NCI-H1048 (cell line): Measurements from ENCODE around the gene RPL28.

Source experiments
- DNase-seq: peaks from one replicate; lab custom pipeline; 2025; lab: John Stamatoyannopoulos, UW

The RPL28 gene

DNA sequence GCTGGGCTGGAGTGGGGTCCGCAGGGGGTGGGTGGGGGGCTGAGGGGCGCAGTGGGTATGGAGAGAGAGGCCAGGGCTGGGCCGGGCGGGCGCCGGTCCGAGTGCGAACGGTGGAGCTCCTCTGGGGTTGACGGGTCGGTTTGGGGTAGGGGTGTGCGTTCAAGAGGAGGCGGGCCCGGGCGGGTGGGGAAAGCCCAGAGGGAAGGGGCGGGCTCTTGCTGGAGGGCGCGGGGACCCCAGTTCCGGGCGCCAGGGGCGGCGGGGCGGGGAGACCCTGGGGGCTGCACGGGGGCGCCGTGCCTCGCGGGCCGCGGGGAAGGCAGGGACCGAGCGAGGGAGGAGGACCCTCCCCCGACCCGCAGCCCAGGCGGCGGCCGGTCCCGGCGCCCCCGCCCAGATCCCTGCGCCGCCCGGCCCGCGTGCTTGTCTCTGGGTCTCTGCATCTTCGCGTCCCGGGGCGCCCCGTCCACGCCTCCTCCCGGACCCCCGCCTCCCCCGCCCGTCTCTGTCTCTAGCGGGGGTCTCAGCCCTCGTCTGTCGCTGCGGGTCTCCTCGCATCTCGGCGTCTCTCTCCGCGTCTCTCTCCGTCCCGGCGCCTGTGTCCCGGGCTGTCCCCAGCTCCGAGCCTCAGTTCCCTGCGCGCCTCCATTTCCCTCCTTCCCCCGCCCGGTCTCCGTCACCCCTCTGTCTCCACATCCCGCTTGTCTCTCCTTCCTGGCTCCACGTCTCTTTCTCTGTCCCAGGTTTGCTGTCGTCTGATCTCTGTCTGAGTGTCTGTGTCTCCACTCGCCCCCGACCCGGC lies 65.6 kb downstream of the RPL28 start:
- DNase-seq, result no peak

DNA sequence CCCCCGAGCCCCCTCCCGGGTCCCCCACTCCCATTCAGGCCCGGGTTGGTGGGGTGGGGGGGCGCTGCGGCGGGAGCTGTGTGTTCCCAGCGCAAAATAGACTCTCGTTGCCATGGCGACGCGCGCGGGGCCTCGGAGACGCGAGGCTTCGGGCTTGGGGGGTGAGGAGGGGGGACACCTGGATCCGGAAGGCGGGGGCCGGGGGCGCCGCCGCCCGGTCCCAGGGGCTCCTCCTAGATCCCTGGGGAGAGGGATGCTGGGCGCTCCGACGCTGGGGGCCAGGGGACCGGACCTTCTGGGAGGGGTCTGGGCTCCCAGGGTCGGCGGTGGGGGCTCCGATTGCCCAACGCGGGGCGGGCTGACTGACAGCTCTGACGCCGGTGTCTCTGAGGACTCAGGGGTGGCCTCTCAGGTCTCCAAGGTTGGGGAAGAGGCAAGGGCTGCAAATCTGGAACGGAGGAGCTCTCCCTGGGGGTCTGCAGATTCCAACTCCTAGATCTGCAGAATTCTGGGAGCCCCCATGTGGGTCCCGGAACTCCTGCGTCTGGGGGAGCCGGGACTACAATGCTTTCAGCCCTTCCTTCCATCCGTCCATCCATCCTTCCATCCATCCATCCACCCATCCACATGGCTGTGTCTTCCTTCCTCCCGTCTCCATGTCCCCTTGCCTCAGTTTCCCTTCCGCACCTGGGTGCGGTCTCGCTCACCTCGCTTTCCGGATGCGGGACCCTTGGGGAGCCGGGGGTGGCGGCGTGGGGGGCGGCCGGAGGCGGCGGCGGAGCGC lies 66.4 kb downstream of the RPL28 start:
- no peak for DNase-seq
